ENCODE measurements around the gene HIVEP3. TPM values are rescaled to one million over a fixed set of nuclear protein-coding genes. Genes with fewer than 3 reads are reported as not detected.
"Not testable (repeated sequence)": the region's sequence is repeated elsewhere in the genome, so short reads cannot be mapped to it uniquely, and the experiment has no call there.

HIVEP3 gene
- total RNA-seq, 2 experiments from 2014 or later, result 26.3 to 27.2 TPM

GRCh38 chr1:41713557-41714327, 205.0 kb downstream of the HIVEP3 start:
- ChIA-PET POLR2A (no interaction called here), CTCF (interaction anchor here (0.9 kb wide), 1 partner anchor 42 kb away, joined by 3 read pairs; no protein-coding TSS in a partner anchor)

- ChIA-PET CTCF (interaction anchor here (0.9 kb wide), 1 partner anchor 41 kb away, joined by 3 read pairs; no protein-coding TSS in a partner anchor), POLR2A (no interaction called here)
These were observed 205.6 kb downstream of the HIVEP3 start for GRCh38 chr1:41713141-41713540.

DNA sequence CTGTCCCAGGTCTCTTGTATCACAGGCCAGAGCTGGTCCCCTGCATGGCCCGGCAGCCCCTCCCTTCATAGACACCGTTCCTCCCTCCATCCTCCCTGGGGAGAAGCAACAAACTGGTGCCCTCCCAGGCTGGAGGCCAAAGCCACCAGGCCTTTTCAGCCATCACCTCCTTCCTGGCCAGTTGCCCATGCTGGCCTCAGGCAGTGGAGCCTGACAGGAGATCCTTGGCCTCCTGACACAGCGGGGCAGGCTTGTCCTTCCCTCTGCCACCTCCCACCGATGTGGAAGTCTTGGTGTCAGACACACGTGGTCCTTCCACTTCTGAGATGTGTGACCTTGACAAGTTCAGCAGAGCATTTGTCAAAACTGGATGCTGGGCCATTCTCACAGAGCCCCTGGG, 206.0 kb downstream of the HIVEP3 start:
- ChIA-PET CTCF (interaction anchor here (0.9 kb wide), 1 partner anchor 41 kb away, joined by 3 read pairs; no protein-coding TSS in a partner anchor), POLR2A (no interaction called here)

GRCh38 chr1:41712081-41712480, 206.6 kb downstream of the HIVEP3 start:
- POLR2A ChIA-PET, result no interaction called here
- CTCF ChIA-PET, result no interaction called here

DNA sequence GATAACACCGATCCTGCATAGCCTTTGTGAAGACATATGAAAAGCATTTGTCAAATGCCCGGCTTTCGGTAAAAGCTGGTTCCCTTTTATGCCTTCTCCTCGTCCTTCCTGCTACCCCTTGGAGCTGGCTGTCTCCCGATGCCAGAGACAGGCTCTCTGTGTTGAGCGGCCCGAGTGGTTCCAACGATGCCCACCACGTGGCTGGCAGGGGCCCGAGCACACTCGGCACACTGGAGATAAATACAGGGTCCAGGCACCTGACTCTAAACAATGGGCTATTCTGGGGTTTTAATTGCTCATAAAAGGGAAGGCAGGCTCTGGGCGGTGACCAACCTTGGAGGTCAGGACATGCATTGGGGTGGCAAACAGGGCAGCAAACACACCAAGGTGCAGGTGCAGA, 207.1 kb downstream of the HIVEP3 start:
- ChIA-PET CTCF (no interaction called here), POLR2A (no interaction called here)

DNA sequence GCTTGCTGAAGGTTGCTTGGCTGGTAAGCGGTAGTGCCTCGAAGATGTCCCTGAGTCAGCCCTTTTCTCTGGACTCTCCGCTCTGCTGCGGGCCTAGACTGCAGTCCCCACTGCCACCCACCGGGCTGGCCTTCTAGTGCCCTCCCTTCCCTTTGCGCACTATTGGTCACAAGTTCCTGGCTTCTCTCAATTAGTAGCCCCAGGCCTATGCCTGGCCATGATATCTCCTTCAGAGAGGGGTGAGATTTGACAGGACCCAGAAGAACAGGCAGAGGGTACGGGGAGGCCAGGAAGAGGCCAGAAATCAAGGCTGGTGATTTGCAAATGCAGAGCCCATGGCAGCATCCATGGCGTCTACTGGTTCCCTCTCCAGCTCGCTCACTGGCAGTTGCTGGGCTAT, 207.7 kb downstream of the HIVEP3 start:
- ChIA-PET CTCF (no interaction called here), POLR2A (no interaction called here)

- POLR2A ChIA-PET, result no interaction called here
- CTCF ChIA-PET, result no interaction called here
These were observed 208.8 kb downstream of the HIVEP3 start for GRCh38 chr1:41709873-41710272.

GRCh38 chr1:41709331-41709730, 209.4 kb downstream of the HIVEP3 start:
- POLR2A ChIA-PET, result no interaction called here
- CTCF ChIA-PET, result no interaction called here

- CTCF ChIA-PET, result no interaction called here
- POLR2A ChIA-PET, result no interaction called here
These were observed 210.4 kb downstream of the HIVEP3 start for GRCh38 chr1:41708332-41708731.

GRCh38 chr1:41707793-41708192, 210.9 kb downstream of the HIVEP3 start:
- ChIA-PET POLR2A (no interaction called here), CTCF (interaction anchor here (2.2 kb wide), 1 partner anchor 9 kb away, joined by 4 read pairs; no protein-coding TSS in a partner anchor)

DNA sequence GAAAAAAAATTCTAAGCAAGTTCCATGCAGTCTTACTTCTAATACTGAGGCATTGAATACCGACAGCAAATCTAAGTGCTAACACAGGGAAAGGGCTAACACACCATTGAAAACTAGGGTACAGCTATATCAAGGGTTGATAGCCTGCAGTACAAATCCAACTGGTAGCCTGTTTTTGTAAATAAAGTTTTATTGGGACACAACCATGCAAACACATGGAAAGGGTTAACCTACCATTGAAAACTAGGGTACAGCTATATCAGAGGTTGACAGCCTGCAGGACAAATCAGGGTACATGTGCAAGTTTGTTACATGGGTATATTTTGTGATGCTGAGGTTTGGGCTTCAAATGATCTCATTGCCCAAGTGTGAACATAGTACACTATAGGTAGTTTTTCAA, 212.9 kb downstream of the HIVEP3 start:
- ChIA-PET CTCF (interaction anchor here (2.2 kb wide), 1 partner anchor 11 kb away, joined by 4 read pairs; no protein-coding TSS in a partner anchor), POLR2A (no interaction called here)

- POLR2A ChIA-PET, result no interaction called here
- CTCF ChIA-PET, result no interaction called here
These were observed 214.5 kb downstream of the HIVEP3 start for GRCh38 chr1:41704196-41704595.

GRCh38 chr1:41702771-41703170, 216.0 kb downstream of the HIVEP3 start:
- POLR2A ChIA-PET, result no interaction called here
- CTCF ChIA-PET, result no interaction called here

- ChIA-PET CTCF (no interaction called here), POLR2A (no interaction called here)
These were observed 217.7 kb downstream of the HIVEP3 start for GRCh38 chr1:41700986-41701535.

- ChIA-PET CTCF (no interaction called here), POLR2A (no interaction called here)
These were observed 218.1 kb downstream of the HIVEP3 start for GRCh38 chr1:41700581-41700980.

- CTCF ChIA-PET, result no interaction called here
- POLR2A ChIA-PET, result no interaction called here
These were observed 218.9 kb downstream of the HIVEP3 start for GRCh38 chr1:41699861-41700248.

DNA sequence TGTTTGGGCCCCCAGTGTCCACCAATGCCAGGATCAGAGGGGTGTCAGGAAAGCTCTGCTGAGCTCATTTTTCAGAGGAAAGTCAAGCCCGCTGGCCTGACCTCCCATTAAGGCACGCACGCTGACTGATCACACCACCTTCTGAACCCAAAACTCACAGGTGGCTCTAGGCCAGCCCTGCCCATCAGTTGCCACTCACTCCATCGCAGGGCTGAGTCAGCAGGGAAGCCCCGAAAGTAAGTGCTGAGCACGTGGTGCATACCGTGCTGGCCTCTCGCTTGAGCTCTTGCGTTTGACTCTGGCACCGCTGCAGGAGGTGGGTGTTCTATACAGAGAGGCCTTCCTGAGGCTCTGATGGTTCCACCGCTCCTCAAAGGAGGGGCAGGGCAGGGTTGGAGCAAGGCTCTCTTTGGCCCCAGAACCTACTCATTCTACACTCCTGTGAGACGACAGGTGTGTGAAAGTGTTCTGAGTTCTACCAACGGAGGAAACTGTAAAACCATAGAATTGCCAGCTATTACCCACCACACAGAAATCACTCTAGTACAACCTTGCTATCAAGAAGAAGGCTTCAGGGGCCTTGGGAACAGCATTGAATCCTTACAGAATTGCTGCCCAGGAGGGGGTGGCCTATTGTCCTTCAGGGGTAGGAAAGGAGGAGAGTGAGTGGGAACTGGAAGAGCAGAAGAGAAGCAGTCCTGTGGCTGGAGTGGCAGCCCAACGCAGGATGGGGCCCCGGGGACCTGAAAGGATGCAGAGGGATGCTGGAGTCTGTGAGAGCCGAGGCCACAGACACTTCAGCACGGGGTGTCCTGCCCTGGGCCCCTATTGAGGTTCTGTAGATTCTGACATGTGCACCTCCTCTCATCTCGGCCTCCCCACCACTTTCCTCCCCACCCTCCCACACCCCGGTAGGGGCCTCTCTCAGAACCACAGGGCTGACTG, 219.5 kb downstream of the HIVEP3 start:
- ChIA-PET CTCF (interaction anchor here (0.8 to 1.0 kb wide), 2 partner anchors 36 to 37 kb away, joined by 3 read pairs; no protein-coding TSS in a partner anchor), POLR2A (interaction anchor here (0.6 to 1.2 kb wide), 3 partner anchors 16 to 1422 kb away, joined by 3 to 6 read pairs (median 4); no protein-coding TSS in a partner anchor)

GRCh38 chr1:41696381-41696780, 222.3 kb downstream of the HIVEP3 start:
- CTCF ChIA-PET, result interaction anchor here (1.4 kb wide), 1 partner anchor 23 kb away, joined by 3 read pairs; no protein-coding TSS in a partner anchor
- POLR2A ChIA-PET, result no interaction called here

DNA sequence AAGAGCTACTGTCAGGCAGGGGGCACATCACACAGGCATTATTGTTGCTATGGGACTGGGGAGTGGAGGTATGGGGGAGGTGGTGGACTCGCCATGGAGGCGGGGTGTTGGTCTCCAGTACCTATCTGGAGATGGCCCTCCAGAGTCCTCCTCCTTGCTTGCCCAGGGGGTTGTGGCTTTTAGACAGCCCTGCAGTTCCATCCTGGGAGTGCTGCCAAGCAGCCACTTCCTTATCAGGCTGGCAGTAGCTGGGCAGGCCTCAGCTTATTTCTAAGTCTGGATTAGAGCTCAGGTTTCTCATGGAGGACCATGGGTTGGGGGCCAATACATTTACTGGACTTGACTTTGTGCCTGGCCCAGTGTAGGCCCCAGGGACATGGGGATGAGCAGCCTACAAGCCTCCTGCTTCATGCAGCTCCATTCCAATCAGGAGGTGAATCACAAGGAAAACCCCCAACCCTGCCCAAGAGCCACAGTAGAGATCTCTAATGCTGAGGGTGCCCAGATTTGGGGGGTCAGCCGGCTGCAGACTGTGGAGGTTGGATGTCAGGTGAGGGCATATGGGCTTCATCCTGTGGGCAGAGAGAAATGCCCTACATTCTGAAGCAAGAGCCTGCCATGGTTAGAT, 223.5 kb downstream of the HIVEP3 start:
- CTCF ChIA-PET, result no interaction called here
- POLR2A ChIA-PET, result no interaction called here

DNA sequence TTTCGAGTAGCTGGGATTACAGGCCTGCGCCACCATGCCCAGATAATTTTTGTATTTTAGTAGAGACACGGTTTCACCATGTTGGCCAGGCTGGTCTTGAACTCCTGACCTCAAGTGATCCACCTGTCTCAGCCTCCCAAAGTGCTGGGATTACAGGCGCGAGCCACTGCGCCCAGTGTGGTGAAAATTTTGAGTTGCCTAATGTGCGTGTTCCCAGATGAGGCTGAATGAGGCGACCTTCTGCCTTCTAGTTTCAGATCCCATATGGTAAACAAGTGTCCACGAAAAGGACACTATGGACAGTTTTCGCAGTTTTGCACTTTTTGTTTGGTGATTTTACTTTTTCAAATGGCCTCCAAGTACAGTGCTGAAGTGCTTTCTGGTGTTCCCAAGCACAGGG, 226.8 kb downstream of the HIVEP3 start:
- CTCF ChIA-PET, result not testable (repeated sequence)

More for the DNA sequence above, 226.8 kb downstream of the HIVEP3 start:
- POLR2A ChIA-PET, result not testable (repeated sequence)

Measured in activated CD8-positive, alpha-beta memory T cell treated with anti-CD3 and anti-CD28 coated beads for 36 hours (primary cell).